OCI-LY7 (cell line): ENCODE measurements around the gene KIF3A.

ENCODE experiments used
- CTCF ChIP-seq: fragments of 200-600 bp; sonication (generic); conservative IDR thresholded peaks from 2 replicates; pipeline ENCODE4 v1.5.1; 2014; ENCODE audit warnings: mild to moderate bottlenecking, antibody characterized with exemption, low read length, moderate library complexity, mixed read lengths
- EZH2phosphoT487 ChIP-seq: fragments of 200-600 bp; sonication (generic); IDR thresholded peaks from 2 replicates; pipeline ENCODE4 v1.6.1; 2018; ENCODE audit warnings: low read depth, borderline replicate concordance, mild to moderate bottlenecking, mixed run types, antibody characterized with exemption, low read length, moderate library complexity, mixed read lengths

GRCh38 chr5:132770476-132771159 is 33.3 kb upstream of the KIF3A start:
- TF ChIP-seq CTCF, result no peak
- TF ChIP-seq EZH2phosphoT487, result no peak
